Peyer's patch (tissue), 4 donors: ENCODE results near the gene RFWD3.

Experiments
- CTCF ChIP-seq, 6 experiments: fragments of 450-650 bp in 4 of 6; fragments of 200-600 bp in 2 of 6; sonication (generic) in 1 of 6; IDR thresholded peaks; one replicate each; pipeline ENCODE4 v1.5.1; 2017 to 2019; ENCODE audit warnings: antibody characterized with exemption in 6 of 6, mild to moderate bottlenecking in 3 of 6, moderate library complexity in 1 of 6
- POLR2A ChIP-seq, 2 donors: fragments of 450-650 bp; IDR thresholded peaks; one replicate each; pipeline ENCODE4 v1.5.1; 2017; ENCODE audit warnings: antibody characterized with exemption in 2 of 2, mild to moderate bottlenecking in 2 of 2, moderate library complexity in 2 of 2

GRCh38 chr16:74608944-74609343 is 57.7 kb downstream of the RFWD3 start:
- TF ChIP-seq CTCF (IDR thresholded peaks at IDR 0.05) (no peak), POLR2A (IDR thresholded peaks at IDR 0.05) (no peak)
